Trophoblast cell (in vitro differentiated cells and primary cell): ENCODE measurements around the gene JAGN1.

Experiments used
- DNase-seq, 2 donors: peaks; one replicate each; pipeline ENCODE4 v3.0.0-alpha.2; 2016
- H2AFZ ChIP-seq: 2 replicates; pipeline ENCODE4 v1.6.1; 2013; ENCODE audit warnings: low read length, moderate library complexity, mild to moderate bottlenecking; ENCODE audit not compliant: insufficient read depth, poor library complexity
- H2AK5ac ChIP-seq: 2 replicates; pipeline ENCODE4 v1.6.1; 2013; ENCODE audit warnings: mild to moderate bottlenecking, low read length
- H2BK120ac ChIP-seq: 2 replicates; pipeline ENCODE4 v1.6.1; 2013; ENCODE audit warnings: low read length, mild to moderate bottlenecking, moderate library complexity; ENCODE audit not compliant: insufficient read depth, poor library complexity
- H2BK12ac ChIP-seq: 2 replicates; pipeline ENCODE4 v1.6.1; 2013; ENCODE audit warnings: mild to moderate bottlenecking, low read length, moderate library complexity
- H2BK5ac ChIP-seq: 2 replicates; pipeline ENCODE4 v1.6.1; 2013; ENCODE audit warnings: low read length, low read depth, moderate library complexity, mild to moderate bottlenecking; ENCODE audit not compliant: poor library complexity
- H3K14ac ChIP-seq: 2 replicates; pipeline ENCODE4 v1.6.1; 2013; ENCODE audit warnings: mild to moderate bottlenecking, low read length
- H3K18ac ChIP-seq: 2 replicates; pipeline ENCODE4 v1.6.1; 2013; ENCODE audit warnings: mild to moderate bottlenecking, low read length
- H3K23ac ChIP-seq: 2 replicates; pipeline ENCODE4 v1.6.1; 2013; ENCODE audit warnings: low read length
- H3K27ac ChIP-seq: 2 replicates; pipeline ENCODE4 v1.5.1; 2013; ENCODE audit warnings: low read depth, mild to moderate bottlenecking, inconsistent platforms, low read length, moderate library complexity
- H3K27me3 ChIP-seq: 2 replicates; pipeline ENCODE4 v1.6.1; 2013; ENCODE audit warnings: inconsistent platforms, mild to moderate bottlenecking, low read length, moderate library complexity; ENCODE audit not compliant: insufficient read depth
- H3K36me3 ChIP-seq, 2 experiments: 1 replicate in 1 of 2; 2 replicates in 1 of 2; pipeline ENCODE4 v1.6.1; 2013; ENCODE audit warnings: low read length in 2 of 2, mild to moderate bottlenecking in 2 of 2, moderate library complexity in 1 of 2; ENCODE audit not compliant: insufficient read depth in 2 of 2, control insufficient read depth in 1 of 2
- H3K4ac ChIP-seq: 2 replicates; pipeline ENCODE4 v1.6.1; 2013; ENCODE audit warnings: low read depth, mild to moderate bottlenecking, low read length, moderate library complexity
- H3K4me1 ChIP-seq, 2 experiments: 1 replicate in 1 of 2; 2 replicates in 1 of 2; pipeline ENCODE4 v1.6.1; 2013; ENCODE audit warnings: low read length in 2 of 2, mild to moderate bottlenecking in 2 of 2, moderate library complexity in 1 of 2; ENCODE audit not compliant: insufficient read depth in 2 of 2, control insufficient read depth in 1 of 2
- H3K4me2 ChIP-seq: 2 replicates; pipeline ENCODE4 v1.6.1; 2013; ENCODE audit warnings: inconsistent platforms, mild to moderate bottlenecking, low read length, moderate library complexity
- H3K4me3 ChIP-seq: 2 replicates; pipeline ENCODE4 v1.5.1; 2013; ENCODE audit warnings: mild to moderate bottlenecking, low read depth, low read length, inconsistent platforms
- H3K79me1 ChIP-seq: one replicate; pipeline ENCODE4 v1.6.1; 2013; ENCODE audit warnings: low read length
- H3K79me2 ChIP-seq: 2 replicates; pipeline ENCODE4 v1.6.1; 2013; ENCODE audit warnings: low read length, mild to moderate bottlenecking; ENCODE audit not compliant: control insufficient read depth, insufficient read depth, poor library complexity
- H3K9ac ChIP-seq: 2 replicates; pipeline ENCODE4 v1.6.1; 2013; ENCODE audit warnings: mild to moderate bottlenecking, low read length
- H3K9me3 ChIP-seq: 2 replicates; pipeline ENCODE4 v1.6.1; 2013; ENCODE audit warnings: low read depth, mild to moderate bottlenecking, control low read depth, inconsistent platforms, low read length; ENCODE audit not compliant: insufficient read depth
- H4K12ac ChIP-seq: 2 replicates; pipeline ENCODE4 v1.6.1; 2013; ENCODE audit warnings: low read depth, mild to moderate bottlenecking, low read length, moderate library complexity
- H4K8ac ChIP-seq: 2 replicates; pipeline ENCODE4 v1.6.1; 2013; ENCODE audit warnings: low read depth, mild to moderate bottlenecking, low read length, moderate library complexity
- H4K91ac ChIP-seq: one replicate; pipeline ENCODE4 v1.6.1; 2013; ENCODE audit warnings: low read depth, mild to moderate bottlenecking, low read length, moderate library complexity
- WGBS: extraction: QIAGEN DNeasy Blood & Tissue Kit; methylation state at CpG from one replicate; pipeline ENCODE4 v1.1.7; 2013; ENCODE audit warnings: missing lambda C conversion rate; ENCODE audit not compliant: insufficient read length, insufficient coverage; ENCODE audit errors: extremely low coverage; 5-methylcytosine and 5-hydroxymethylcytosine counted together

Gene JAGN1

GRCh38 chr3:9901967-9902366 lies 11.6 kb downstream of the JAGN1 start:
- no peak overlapping the region for H4K8ac ChIP-seq
- no peak overlapping the region for H3K4ac ChIP-seq
- H3K18ac ChIP-seq: no peak overlapping the region
- peaks cover 6% of the 10 kb centered on the region for H3K79me1 ChIP-seq
- H3K27ac ChIP-seq: no peak overlapping the region
- H3K4me1 ChIP-seq: peaks cover 13 to 21% of the 10 kb centered on the region in 2 experiments
- H4K12ac ChIP-seq: no peak overlapping the region
- no CpG with 5 or more reads among the region's 5 CpGs for WGBS
- H2BK12ac ChIP-seq: no peak overlapping the region
- no peak overlapping the region for H3K4me2 ChIP-seq
- no peak overlapping the region for H2AFZ ChIP-seq
- peaks cover 0 to 2% of the 10 kb centered on the region in 2 experiments for H3K36me3 ChIP-seq
- no peak overlapping the region for H2BK120ac ChIP-seq
- no peak overlapping the region for H2AK5ac ChIP-seq
- peaks cover 3% of the 10 kb centered on the region for H3K79me2 ChIP-seq
- no peak overlapping the region for H3K4me3 ChIP-seq
- H3K9me3 ChIP-seq: no peaks in the 10 kb centered on the region
- no peak overlapping the region for H3K9ac ChIP-seq
- H2BK5ac ChIP-seq: no peak overlapping the region
- no peaks in the 10 kb centered on the region for H3K27me3 ChIP-seq
- no peak overlapping the region for H3K23ac ChIP-seq
- no peak for DNase-seq
- H3K14ac ChIP-seq: no peak overlapping the region
- peak overlapping the region; percentile 45 for H4K91ac ChIP-seq

GRCh38 chr3:9902372-9903237 lies 12.2 kb downstream of the JAGN1 start, which contains the start of gene IL17RE:
Gene IL17RE, plus strand, starts transcription at chr3:9902848. Its CDS starts 85 bp downstream, at chr3:9902933.
- peak within 1 kb of the TSS; percentile 73 for H2BK120ac ChIP-seq
- WGBS: no CpG with 5 or more reads among the region's 13 CpGs
- H2BK12ac ChIP-seq: peak within 1 kb of the TSS; percentile 24
- peak within 1 kb of the TSS; percentile 0 for H3K27ac ChIP-seq
- no peak within 1 kb of the TSS for H4K12ac ChIP-seq
- H3K4ac ChIP-seq: peak within 1 kb of the TSS; percentile 49
- H3K9ac ChIP-seq: no peak within 1 kb of the TSS
- H2AFZ ChIP-seq: peak within 1 kb of the TSS; percentile 51
- peaks cover 13 to 21% of the 10 kb centered on the region in 2 experiments for H3K4me1 ChIP-seq
- peak within 1 kb of the TSS; percentile 58 for H3K14ac ChIP-seq
- peak within 1 kb of the TSS; percentile 80 for H4K91ac ChIP-seq
- H3K36me3 ChIP-seq: peaks cover 0 to 2% of the 10 kb centered on the region in 2 experiments
- H3K79me2 ChIP-seq: peaks cover 3% of the 10 kb centered on the region
- no peak within 1 kb of the TSS for H3K4me3 ChIP-seq
- H2BK5ac ChIP-seq: peak within 1 kb of the TSS; percentile 10
- peaks cover 6% of the 10 kb centered on the region for H3K79me1 ChIP-seq
- H3K23ac ChIP-seq: no peak within 1 kb of the TSS
- peak within 1 kb of the TSS; percentile 42 for H3K4me2 ChIP-seq
- peak within 1 kb of the TSS; percentile 48 for H3K18ac ChIP-seq
- peak in 1 of 2 donors; percentile 51 for DNase-seq
- H3K9me3 ChIP-seq: no peaks in the 10 kb centered on the region
- peak within 1 kb of the TSS; percentile 24 for H2AK5ac ChIP-seq
- no peaks in the 10 kb centered on the region for H3K27me3 ChIP-seq
- peak within 1 kb of the TSS; percentile 49 for H4K8ac ChIP-seq

- no peaks in the 10 kb centered on the region for H3K9me3 ChIP-seq
- H3K79me2 ChIP-seq: peaks cover 3% of the 10 kb centered on the region
- peak overlapping the region; percentile 42 for H3K4me2 ChIP-seq
- peak overlapping the region; percentile 73 for H2BK120ac ChIP-seq
- H3K4me3 ChIP-seq: no peak overlapping the region
- peak overlapping the region; percentile 10 for H2BK5ac ChIP-seq
- no peak overlapping the region for H4K12ac ChIP-seq
- peaks cover 6% of the 10 kb centered on the region for H3K79me1 ChIP-seq
- H3K14ac ChIP-seq: peak overlapping the region; percentile 58
- H2BK12ac ChIP-seq: peak overlapping the region; percentile 24
- H3K27ac ChIP-seq: no peak overlapping the region
- H4K91ac ChIP-seq: peak overlapping the region; percentile 80
- no peak overlapping the region for H2AK5ac ChIP-seq
- no peak for DNase-seq
- no peaks in the 10 kb centered on the region for H3K27me3 ChIP-seq
- no peak overlapping the region for H3K9ac ChIP-seq
- H3K36me3 ChIP-seq: peaks cover 0 to 2% of the 10 kb centered on the region in 2 experiments
- no peak overlapping the region for H3K23ac ChIP-seq
- peaks cover 13 to 19% of the 10 kb centered on the region in 2 experiments for H3K4me1 ChIP-seq
- peak overlapping the region; percentile 49 for H4K8ac ChIP-seq
- H3K4ac ChIP-seq: peak overlapping the region; percentile 49
- no CpG with 5 or more reads among the region's 4 CpGs for WGBS
- peak overlapping the region; percentile 48 for H3K18ac ChIP-seq
- peak overlapping the region; percentile 51 for H2AFZ ChIP-seq
Measured at GRCh38 chr3:9903238-9903624, 12.8 kb downstream of the JAGN1 start.

GRCh38 chr3:9903904-9904303 lies 13.5 kb downstream of the JAGN1 start:
- peaks cover 13 to 19% of the 10 kb centered on the region in 2 experiments for H3K4me1 ChIP-seq
- H2AFZ ChIP-seq: no peak overlapping the region
- H4K8ac ChIP-seq: no peak overlapping the region
- DNase-seq: no peak
- H3K4me3 ChIP-seq: no peak overlapping the region
- H3K27me3 ChIP-seq: no peaks in the 10 kb centered on the region
- peak overlapping the region; percentile 50 for H4K91ac ChIP-seq
- WGBS: no CpG with 5 or more reads among the region's 4 CpGs
- H2AK5ac ChIP-seq: peak overlapping the region; percentile 89
- H3K18ac ChIP-seq: no peak overlapping the region
- peak overlapping the region; percentile 54 for H2BK12ac ChIP-seq
- H3K23ac ChIP-seq: no peak overlapping the region
- no peak overlapping the region for H4K12ac ChIP-seq
- no peak overlapping the region for H3K4me2 ChIP-seq
- no peaks in the 10 kb centered on the region for H3K9me3 ChIP-seq
- no peak overlapping the region for H3K9ac ChIP-seq
- H3K27ac ChIP-seq: no peak overlapping the region
- H2BK5ac ChIP-seq: peak overlapping the region; percentile 19
- peaks cover 0 to 2% of the 10 kb centered on the region in 2 experiments for H3K36me3 ChIP-seq
- peaks cover 3% of the 10 kb centered on the region for H3K79me2 ChIP-seq
- peak overlapping the region; percentile 41 for H3K14ac ChIP-seq
- H3K4ac ChIP-seq: peak overlapping the region; percentile 33
- peaks cover 6% of the 10 kb centered on the region for H3K79me1 ChIP-seq
- H2BK120ac ChIP-seq: no peak overlapping the region
